ENCODE measurements around the gene CCDC175.

The CCDC175 gene

DNA sequence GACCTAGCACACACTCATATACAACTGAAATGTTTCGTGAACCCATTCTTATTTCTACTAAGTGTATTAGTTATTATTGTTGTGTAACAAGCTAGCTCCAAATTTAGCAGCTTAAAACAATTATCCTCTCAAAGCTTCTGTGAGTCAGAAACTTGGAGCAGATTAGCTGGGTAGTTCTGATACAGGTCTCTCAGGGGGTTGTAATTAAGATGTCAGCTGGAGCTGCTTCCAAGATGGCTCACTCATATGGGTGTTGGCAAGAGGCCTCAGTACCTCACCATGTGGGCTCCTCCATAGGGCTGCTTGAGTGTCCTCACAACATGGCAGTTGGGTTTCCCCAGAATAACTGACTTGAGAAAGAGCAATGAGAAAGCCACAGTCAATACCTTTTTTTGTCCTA is 121.2 kb downstream of the CCDC175 start:
- no peak for DNase-seq (ENCODE audit: low read depth)
- TF ChIP-seq CTCF (IDR thresholded peaks at IDR 0.05; ENCODE audit: low read depth, low read length, missing control alignments) = no peak
- no peak overlapping the region for H3K4me3 ChIP-seq (ENCODE audit: low read depth, low read length)
- in situ Hi-C loops (cut with HindIII; ENCODE audit: low sequenced_read_pairs) = no loop called here

All from astrocyte of the cerebellum (primary cell).